Ovary (tissue), 9 donors: ENCODE measurements around the gene PLPP6. TPM values are rescaled to one million over a fixed set of nuclear protein-coding genes. Genes with fewer than 3 reads are reported as not detected.

Experiments
- DNase-seq, 5 donors: peaks; one replicate each; pipeline ENCODE4 v3.0.0-alpha.2; 2019 to 2020
- H3K27ac ChIP-seq, 2 donors: fragments of 200-600 bp; one replicate each; pipeline versions ENCODE4 v1.5.1 to v1.8.0; 2019 to 2022
- H3K27me3 ChIP-seq: fragments of 200-600 bp; one replicate; pipeline ENCODE4 v1.8.0; 2022
- H3K36me3 ChIP-seq: fragments of 200-600 bp; sonication (generic); one replicate; pipeline ENCODE4 v1.5.1; 2019
- H3K4me1 ChIP-seq: one replicate; pipeline ENCODE4 v1.8.1; 2013; ENCODE audit warnings: mild to moderate bottlenecking, moderate library complexity; ENCODE audit not compliant: insufficient read depth
- H3K4me3 ChIP-seq: fragments of 200-600 bp; sonication (generic); one replicate; pipeline ENCODE4 v1.5.1; 2017
- H3K9me3 ChIP-seq, 2 donors: fragments of 200-600 bp in 1 of 2; sonication (generic) in 1 of 2; one replicate each; pipeline versions ENCODE4 v1.5.1 to v1.8.1; 2013 to 2019; ENCODE audit warnings: mild to moderate bottlenecking in 1 of 2, moderate library complexity in 1 of 2
- CTCF ChIP-seq, 3 donors: fragments of 450-650 bp in 2 of 3; fragments of 200-600 bp in 1 of 3; IDR thresholded peaks; one replicate each; pipeline versions ENCODE4 v1.5.1 to v1.8.0; 2016 to 2022; ENCODE audit warnings: antibody characterized with exemption in 3 of 3, mild to moderate bottlenecking in 1 of 3
- EP300 ChIP-seq: sonication (generic); formaldehyde crosslinking; IDR thresholded peaks from one replicate; pipeline ENCODE4 v1.6.1; 2017; ENCODE audit warnings: antibody characterized with exemption
- POLR2A ChIP-seq: fragments of 450-650 bp; IDR thresholded peaks from one replicate; pipeline ENCODE4 v1.6.1; 2017; ENCODE audit warnings: antibody characterized with exemption, mild to moderate bottlenecking, moderate library complexity
- WGBS, 3 donors: extraction: QIAGEN DNeasy Blood & Tissue Kit in 1 of 3; methylation state at CpG; one replicate each; pipeline versions ENCODE4 v1.1.5 to v1.1.7; 2013 to 2017; 5-methylcytosine and 5-hydroxymethylcytosine counted together
- intact Hi-C, 4 donors: fragments of 100-400 bp; cut with DNase I; formaldehyde crosslinking; loops; one replicate each; pipeline versions ENCODE4 v1.11.0 to v1.15.1; 2022 to 2023
- polyA plus RNA-seq, 2 donors: library from polyadenylated mRNA; stranded (reverse); fragments of 200-250 nt in 1 of 2; fragments of 350-450 nt in 1 of 2; fragmentation: Illumina TruSeq in 1 of 2; extraction: RNeasy Lipid Tissue Mini Kit (QIAGEN cat#74804) in 1 of 2; gene quantifications; one replicate each; pipeline ENCODE4 v1.2.3, GENCODE V29; 2013 to 2014
- total RNA-seq, 7 donors: library from RNA; depleted of rRNA in 2 of 7; stranded (reverse); fragments of >200 nt in 2 of 7; fragmentation: NEBNext Ultra II Directional in 3 of 7; extraction: Animal tissue kit (Norgen Biotek cat#: 25700) in 3 of 7; gene quantifications; one replicate each; pipeline versions ENCODE4 v1.1.0 to v1.2.4, GENCODE V29; 2016 to 2023
- donor health status: DM: no; HTN: no; CAD: no; lungs with moderate emphysema.
- donor health status: DM: no; HTN: no; CAD: no.
- donor health status: Bipolar disorder and iron deficiency.
- donor health status: DM: yes; HTN: yes; CAD: no.
- donor health status: DM: no; HTN: no; CAD: no.
- donor health status: DM: yes; HTN: yes; CAD: no.

PLPP6 gene
- total and polyA plus RNA-seq, 9 donors: 4.6 to 10.0 (median 5.3) TPM

GRCh38 chr9:4630836-4631235, 31.3 kb upstream of the PLPP6 start:
- H3K4me1 ChIP-seq: no peaks in the 10 kb centered on the region
- no peak for TF ChIP-seq CTCF (IDR thresholded peaks at IDR 0.05)
- H3K9me3 ChIP-seq: no peaks in the 10 kb centered on the region
- intact Hi-C loops: no loop called here
- H3K36me3 ChIP-seq: no peaks in the 10 kb centered on the region
- 38 to 44% (median 39%) methylated on average over 2 of the region's 2 CpGs for WGBS, 3 donors
- no peak overlapping the region for H3K4me3 ChIP-seq
- H3K27ac ChIP-seq: no peak overlapping the region
- H3K27me3 ChIP-seq: no peaks in the 10 kb centered on the region
- no peak for DNase-seq

GRCh38 chr9:4638968-4639367, 23.1 kb upstream of the PLPP6 start:
- intact Hi-C loops: no loop called here
- no peaks in the 10 kb centered on the region for H3K4me1 ChIP-seq
- H3K27me3 ChIP-seq: no peaks in the 10 kb centered on the region
- no peak for DNase-seq
- TF ChIP-seq CTCF (IDR thresholded peaks at IDR 0.05) (no peak), POLR2A (no peak), EP300 (no peak)
- no peaks in the 10 kb centered on the region for H3K36me3 ChIP-seq
- no peak overlapping the region for H3K4me3 ChIP-seq
- 71 to 83% (median 76%) methylated on average over 3 of the region's 3 CpGs for WGBS, 3 donors
- no peaks in the 10 kb centered on the region for H3K9me3 ChIP-seq
- H3K27ac ChIP-seq: no peak overlapping the region

- Histone ChIP-seq H3K4me1 (no peaks in the 10 kb centered on the region), H3K27me3 (no peaks in the 10 kb centered on the region), H3K36me3 (no peaks in the 10 kb centered on the region), H3K9me3 (no peaks in the 10 kb centered on the region), H3K27ac (no peak overlapping the region), H3K4me3 (no peak overlapping the region)
- no peak for DNase-seq
- 32 to 36% (median 32%) methylated on average over 2 of the region's 2 CpGs for WGBS, 3 donors
- TF ChIP-seq POLR2A (no peak), CTCF (IDR thresholded peaks at IDR 0.05) (no peak), EP300 (no peak)
- intact Hi-C loops: no loop called here
Observed at GRCh38 chr9:4639420-4639819, 22.7 kb upstream of the PLPP6 start.

GRCh38 chr9:4640027-4640426, 22.1 kb upstream of the PLPP6 start:
- TF ChIP-seq EP300 (no peak), POLR2A (no peak), CTCF (IDR thresholded peaks at IDR 0.05) (peak in 1 of 3 donors; percentile 10)

GRCh38 chr9:4642351-4642750, 19.7 kb upstream of the PLPP6 start:
- Histone ChIP-seq H3K27me3 (no peaks in the 10 kb centered on the region), H3K9me3 (no peaks in the 10 kb centered on the region), H3K4me3 (no peak overlapping the region), H3K27ac (no peak overlapping the region), H3K4me1 (no peaks in the 10 kb centered on the region), H3K36me3 (no peaks in the 10 kb centered on the region)
- TF ChIP-seq CTCF (IDR thresholded peaks at IDR 0.05) (no peak), EP300 (no peak), POLR2A (no peak)
- DNase-seq: no peak
- 88 to 90% (median 90%) methylated on average over 2 of the region's 2 CpGs for WGBS, 3 donors
- intact Hi-C loops: no loop called here

More at GRCh38 chr9:4640027-4640426, 22.1 kb upstream of the PLPP6 start:
- Histone ChIP-seq H3K4me1 (no peaks in the 10 kb centered on the region), H3K9me3 (no peaks in the 10 kb centered on the region), H3K27ac (no peak overlapping the region), H3K4me3 (no peak overlapping the region), H3K36me3 (no peaks in the 10 kb centered on the region), H3K27me3 (no peaks in the 10 kb centered on the region)
- intact Hi-C loops: no loop called here
- DNase-seq: no peak
- 37 to 46% (median 40%) methylated on average over 2 of the region's 2 CpGs for WGBS, 3 donors
